CD4-positive, alpha-beta T cell (primary cell): ENCODE results near the gene GABPB1. TPM values are rescaled to one million over a fixed set of nuclear protein-coding genes. Genes with fewer than 3 reads are reported as not detected.

ENCODE experiments used
- ATAC-seq: fragments of 200-7000 bp; cut with Tn5 transposase; one replicate; pipeline ENCODE4 v1.10.0; 2022; ENCODE audit warnings: mild to moderate bottlenecking; ENCODE audit not compliant: poor library complexity
- CTCF ChIA-PET: fragments of 350-600 bp; sonication (Branson Sonifier 250); formaldehyde crosslinking; loops from one replicate; lab custom pipeline; 2021; ENCODE audit warnings: antibody characterized with exemption, inconsistent platforms; lab: Charles Lee
- POLR2A ChIA-PET: fragments of 350-600 bp; sonication (Branson Sonifier 250); formaldehyde crosslinking; loops from one replicate; lab custom pipeline; 2021; ENCODE audit warnings: antibody characterized with exemption, inconsistent platforms; lab: Charles Lee
- DNase-seq, 14 experiments: peaks; one replicate each; pipeline ENCODE4 v3.0.0-alpha.2; 2013 to 2020; ENCODE audit warnings: mixed read lengths in 2 of 14
- H3K27ac ChIP-seq, 2 donors: one replicate each; pipeline versions ENCODE4 v1.5.1 to v1.7.0; 2013; ENCODE audit warnings: low read length in 2 of 2, low read depth in 1 of 2, mild to moderate bottlenecking in 1 of 2
- H3K27me3 ChIP-seq, 2 experiments: 1 replicate in 1 of 2; 2 replicates in 1 of 2; pipeline versions ENCODE4 v1.6.1 to v1.7.0; 2013; ENCODE audit warnings: low read length in 2 of 2, control low read depth in 1 of 2, mild to moderate bottlenecking in 1 of 2, moderate library complexity in 1 of 2; ENCODE audit not compliant: insufficient read depth in 2 of 2, control insufficient read depth in 1 of 2
- H3K36me3 ChIP-seq: one replicate; pipeline ENCODE4 v1.6.1; 2013; ENCODE audit warnings: low read length, control low read depth; ENCODE audit not compliant: insufficient read depth
- H3K4me1 ChIP-seq: one replicate; pipeline ENCODE4 v1.6.1; 2013; ENCODE audit warnings: low read length, control low read depth; ENCODE audit not compliant: insufficient read depth
- H3K4me3 ChIP-seq: one replicate; pipeline ENCODE4 v1.5.1; 2013; ENCODE audit warnings: mild to moderate bottlenecking, low read length, moderate library complexity
- H3K9me3 ChIP-seq, 2 experiments: 1 replicate in 1 of 2; 2 replicates in 1 of 2; pipeline versions ENCODE4 v1.6.1 to v1.7.0; 2013; ENCODE audit warnings: low read length in 2 of 2, mild to moderate bottlenecking in 2 of 2, control low read depth in 1 of 2, moderate library complexity in 1 of 2; ENCODE audit not compliant: control insufficient read depth in 1 of 2, insufficient read depth in 1 of 2
- H3K27ac Mint-ChIP-seq: one replicate; pipeline ENCODE4 v1.8.0; 2020; ENCODE audit warnings: mixed read lengths
- H3K27me3 Mint-ChIP-seq: one replicate; pipeline ENCODE4 v1.8.0; 2021; ENCODE audit warnings: mixed read lengths
- H3K36me3 Mint-ChIP-seq: one replicate; pipeline ENCODE4 v1.8.0; 2021; ENCODE audit warnings: low read depth, mixed read lengths
- H3K4me1 Mint-ChIP-seq: one replicate; pipeline ENCODE4 v1.8.0; 2021; ENCODE audit warnings: low read depth, mixed read lengths
- H3K4me3 Mint-ChIP-seq: one replicate; pipeline ENCODE4 v1.8.0; 2020; ENCODE audit warnings: mild to moderate bottlenecking, mixed read lengths
- H3K9me3 Mint-ChIP-seq: one replicate; pipeline ENCODE4 v1.8.0; 2020; ENCODE audit warnings: mixed read lengths
- intact Hi-C, 2 experiments: fragments of 100-400 bp; cut with DNase I in 1 of 2; cut with micrococcal nuclease in 1 of 2; formaldehyde crosslinking; loops; one replicate each; pipeline versions ENCODE4 v1.15.1 to v1.9.0; 2023 to 2025; cut with DNase I, micrococcal nuclease
- total RNA-seq, 174 experiments: library from RNA in 2 of 174; stranded (reverse) in 2 of 174; gene quantifications; one replicate each; pipeline ENCODE4 v1.2.3 and lab custom pipeline; 2021 to 2026
- TF ChIP-seq, protein P1 (sequence below): fragments of 200-600 bp; IDR thresholded peaks from one replicate; pipeline ENCODE4 v1.8.0; 2022; ENCODE audit warnings: antibody characterized with exemption, mild to moderate bottlenecking

GABPB1 gene
- total RNA-seq, 2 experiments from 2014 or later: 25.7 to 27.1 TPM

DNA sequence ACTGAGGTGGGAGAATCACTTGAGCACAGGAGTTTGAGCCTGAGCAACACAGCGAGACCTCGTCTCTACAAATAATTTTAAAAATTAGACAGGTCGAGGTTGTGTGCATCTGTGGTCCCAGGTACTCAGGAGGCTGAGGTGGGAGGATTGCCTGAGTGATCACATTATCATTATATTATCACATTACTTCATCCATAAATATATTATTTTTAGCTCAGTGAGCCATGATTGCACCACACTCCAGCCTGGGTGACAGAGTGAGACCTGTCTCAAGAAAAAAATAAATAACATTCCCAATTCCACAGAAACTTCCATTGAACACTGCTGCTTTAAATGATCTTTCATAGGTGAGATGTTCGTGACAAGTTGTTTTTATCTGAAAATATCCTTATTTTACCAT lies 21.8 kb downstream of the GABPB1 start:
- Mint-ChIP-seq H3K27me3 (no peaks in the 10 kb centered on the region), H3K36me3 (peaks cover 7% of the 10 kb centered on the region), H3K9me3 (no peaks in the 10 kb centered on the region), H3K4me1 (peaks cover 16% of the 10 kb centered on the region), H3K27ac (no peak overlapping the region), H3K4me3 (no peak overlapping the region)
- DNase-seq: no peak
- POLR2A ChIA-PET: no interaction called here
- Histone ChIP-seq H3K4me1 (peaks cover under 1% of the 10 kb centered on the region), H3K36me3 (peaks cover 5% of the 10 kb centered on the region), H3K27me3 (no peaks in the 10 kb centered on the region), H3K27ac (no peak overlapping the region), H3K4me3 (no peak overlapping the region), H3K9me3 (no peaks in the 10 kb centered on the region)
- intact Hi-C loops: no loop called here
- CTCF ChIA-PET: no interaction called here
- TF ChIP-seq, protein P1, sequence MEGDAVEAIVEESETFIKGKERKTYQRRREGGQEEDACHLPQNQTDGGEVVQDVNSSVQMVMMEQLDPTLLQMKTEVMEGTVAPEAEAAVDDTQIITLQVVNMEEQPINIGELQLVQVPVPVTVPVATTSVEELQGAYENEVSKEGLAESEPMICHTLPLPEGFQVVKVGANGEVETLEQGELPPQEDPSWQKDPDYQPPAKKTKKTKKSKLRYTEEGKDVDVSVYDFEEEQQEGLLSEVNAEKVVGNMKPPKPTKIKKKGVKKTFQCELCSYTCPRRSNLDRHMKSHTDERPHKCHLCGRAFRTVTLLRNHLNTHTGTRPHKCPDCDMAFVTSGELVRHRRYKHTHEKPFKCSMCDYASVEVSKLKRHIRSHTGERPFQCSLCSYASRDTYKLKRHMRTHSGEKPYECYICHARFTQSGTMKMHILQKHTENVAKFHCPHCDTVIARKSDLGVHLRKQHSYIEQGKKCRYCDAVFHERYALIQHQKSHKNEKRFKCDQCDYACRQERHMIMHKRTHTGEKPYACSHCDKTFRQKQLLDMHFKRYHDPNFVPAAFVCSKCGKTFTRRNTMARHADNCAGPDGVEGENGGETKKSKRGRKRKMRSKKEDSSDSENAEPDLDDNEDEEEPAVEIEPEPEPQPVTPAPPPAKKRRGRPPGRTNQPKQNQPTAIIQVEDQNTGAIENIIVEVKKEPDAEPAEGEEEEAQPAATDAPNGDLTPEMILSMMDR: no peak
- ATAC-seq: no peak

DNA sequence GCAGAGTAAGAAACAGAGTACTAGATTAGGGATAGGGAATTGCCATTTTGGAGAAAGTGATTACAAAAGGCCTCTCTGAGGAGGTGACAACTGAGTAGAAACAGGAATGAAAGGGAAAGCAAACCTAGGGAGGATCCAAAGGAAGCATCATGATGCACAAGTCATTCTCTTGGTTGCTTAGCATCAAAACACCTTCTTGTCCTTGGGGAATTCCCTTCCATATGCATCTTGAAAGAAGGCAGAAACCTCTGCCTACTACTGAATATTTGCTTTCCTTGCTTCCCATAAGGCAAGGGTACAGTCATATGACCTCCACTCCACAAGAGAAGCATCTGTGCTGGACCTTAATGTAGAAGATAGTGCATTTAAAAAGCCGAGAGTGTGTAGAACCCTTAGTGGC lies 24.1 kb downstream of the GABPB1 start:
- Mint-ChIP-seq H3K9me3 (no peaks in the 10 kb centered on the region), H3K4me3 (no peak overlapping the region), H3K27ac (no peak overlapping the region), H3K4me1 (peaks cover 16% of the 10 kb centered on the region), H3K36me3 (peaks cover 3% of the 10 kb centered on the region), H3K27me3 (no peaks in the 10 kb centered on the region)
- intact Hi-C loops: no loop called here
- Histone ChIP-seq H3K4me3 (no peak overlapping the region), H3K27ac (no peak overlapping the region), H3K4me1 (no peaks in the 10 kb centered on the region), H3K9me3 (no peaks in the 10 kb centered on the region), H3K27me3 (no peaks in the 10 kb centered on the region), H3K36me3 (no peaks in the 10 kb centered on the region)
- ChIA-PET CTCF (interaction anchor here (1.1 kb wide), 1 partner anchor 15 kb away, joined by 4 read pairs; no protein-coding TSS in a partner anchor), POLR2A (interaction anchor here (1.0 to 1.3 kb wide), 3 partner anchors 13 to 24 kb away, joined by 3 to 5 read pairs (median 3); partner anchors contain the start of gene GABPB1)
- TF ChIP-seq, protein P1: no peak
- ATAC-seq (no peak), DNase-seq (no peak)

DNA sequence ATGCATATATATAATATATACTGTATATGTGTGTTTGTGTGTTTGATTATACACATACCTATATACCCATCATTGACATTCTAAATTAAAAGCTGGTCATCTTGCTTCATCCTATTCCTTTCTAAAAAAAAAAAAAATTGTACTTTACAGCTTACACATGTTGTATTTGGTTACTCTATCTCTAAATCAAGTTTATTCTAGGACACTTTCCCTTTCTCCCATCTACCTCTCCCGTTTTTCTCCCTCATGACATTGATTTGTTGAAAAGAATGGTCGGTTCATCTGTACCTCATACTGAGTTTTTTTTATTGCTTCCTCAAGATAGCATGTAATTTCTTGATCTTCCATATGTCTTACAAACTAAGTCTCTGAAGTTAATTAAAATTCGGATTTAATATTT lies 26.9 kb downstream of the GABPB1 start:
- CTCF ChIA-PET: interaction anchor here (1.4 kb wide), 1 partner anchor 12 kb away, joined by 3 read pairs; no protein-coding TSS in a partner anchor

More for the DNA sequence above, 26.9 kb downstream of the GABPB1 start:
- no peaks in the 10 kb centered on the region for H3K27me3 Mint-ChIP-seq
- H3K36me3 Mint-ChIP-seq: peaks cover 3% of the 10 kb centered on the region
- intact Hi-C loops: no loop called here
- TF ChIP-seq, protein P1: no peak
- Histone ChIP-seq H3K27me3 (no peaks in the 10 kb centered on the region), H3K9me3 (no peaks in the 10 kb centered on the region), H3K4me1 (no peaks in the 10 kb centered on the region), H3K4me3 (no peak overlapping the region), H3K27ac (no peak overlapping the region), H3K36me3 (no peaks in the 10 kb centered on the region)
- ATAC-seq: no peak
- peaks cover 10% of the 10 kb centered on the region for H3K4me1 Mint-ChIP-seq
- no peaks in the 10 kb centered on the region for H3K9me3 Mint-ChIP-seq
- no peak overlapping the region for H3K4me3 Mint-ChIP-seq
- no peak overlapping the region for H3K27ac Mint-ChIP-seq
- DNase-seq: no peak
- POLR2A ChIA-PET: no interaction called here
